Caco-2 (cell line): ENCODE results near the gene MYBPC3. TPM values are rescaled to one million over a fixed set of nuclear protein-coding genes. Genes with fewer than 3 reads are reported as not detected.

ENCODE experiments used
- BruUV-seq: library from RNA; stranded (reverse); fragments of 400-500 nt; replicated peaks from 2 replicates; lab custom pipeline; 2021; lab: Mats Ljungman, UMichigan
- CTCF ChIA-PET: fragments of 300-600 bp; sonication (Branson Sonifier 250); formaldehyde crosslinking; loops from one replicate; lab custom pipeline; 2022; ENCODE audit warnings: antibody characterized with exemption; lab: Charles Lee
- POLR2A ChIA-PET: fragments of 300-600 bp; sonication (Branson Sonifier 250); formaldehyde crosslinking; loops from one replicate; lab custom pipeline; 2022; ENCODE audit warnings: antibody characterized with exemption; lab: Charles Lee
- DNase-seq, 2 experiments: peaks; one replicate each; pipeline versions ENCODE4 v3.0.0 to v3.0.0-alpha.2; 2020 to 2022
- H3K27me3 ChIP-seq: replicated peaks from 2 replicates; pipeline ENCODE4 v1.6.0; 2011; ENCODE audit warnings: low read length; ENCODE audit not compliant: control insufficient read depth, insufficient read depth
- H3K36me3 ChIP-seq: 2 replicates; pipeline ENCODE4 v1.5.1; 2011; ENCODE audit warnings: low read length; ENCODE audit not compliant: control insufficient read depth, insufficient read depth
- H3K4me1 ChIP-seq: fragments of 250-450 bp; sonication (Bioruptor Pico); 2 replicates; pipeline ENCODE4 v1.5.1; 2020; ENCODE audit warnings: mild to moderate bottlenecking
- H3K4me3 ChIP-seq: 2 replicates; pipeline ENCODE4 v1.5.1; 2011; ENCODE audit warnings: low read depth, mild to moderate bottlenecking, control low read depth, low read length
- H3K9me3 ChIP-seq: fragments of 250-450 bp; sonication (Bioruptor Pico); 2 replicates; pipeline ENCODE4 v1.5.1; 2020; ENCODE audit warnings: mild to moderate bottlenecking, moderate library complexity
- H3K27ac Mint-ChIP-seq: one replicate; pipeline ENCODE4 v1.8.0; 2022; ENCODE audit warnings: mixed read lengths; ENCODE audit not compliant: unreplicated experiment
- H3K27me3 Mint-ChIP-seq: one replicate; pipeline ENCODE4 v1.8.0; 2022; ENCODE audit warnings: mixed read lengths; ENCODE audit not compliant: insufficient read depth, unreplicated experiment
- H3K36me3 Mint-ChIP-seq: one replicate; pipeline ENCODE4 v1.8.0; 2022; ENCODE audit warnings: mild to moderate bottlenecking, mixed read lengths; ENCODE audit not compliant: insufficient read depth, unreplicated experiment
- H3K4me1 Mint-ChIP-seq: one replicate; pipeline ENCODE4 v1.8.0; 2022; ENCODE audit warnings: low read depth, mixed read lengths; ENCODE audit not compliant: unreplicated experiment
- H3K4me3 Mint-ChIP-seq: one replicate; pipeline ENCODE4 v1.8.0; 2022; ENCODE audit warnings: mild to moderate bottlenecking, moderate library complexity, mixed read lengths; ENCODE audit not compliant: unreplicated experiment
- H3K9me3 Mint-ChIP-seq: one replicate; pipeline ENCODE4 v1.8.0; 2022; ENCODE audit warnings: mixed read lengths; ENCODE audit not compliant: unreplicated experiment
- intact Hi-C: fragments of 100-400 bp; cut with micrococcal nuclease; formaldehyde crosslinking; loops from one replicate; pipeline ENCODE4 v1.10.0; 2022; ENCODE audit not compliant: unreplicated experiment
- total RNA-seq: library from RNA; stranded (reverse); gene quantifications from 2 replicates; pipeline ENCODE4 v1.2.3, GENCODE V29; 2022
- TF ChIP-seq, protein P1 (sequence below), 2 experiments: fragments of 200-600 bp in 1 of 2; IDR thresholded peaks; 1 replicate in 1 of 2; 2 replicates in 1 of 2; pipeline versions ENCODE4 v1.5.1 to v1.8.0; 2011 to 2022; ENCODE audit warnings: antibody characterized with exemption in 1 of 2, control low read depth in 1 of 2, inconsistent platforms in 1 of 2, low read depth in 1 of 2, low read length in 1 of 2, mild to moderate bottlenecking in 1 of 2, moderate library complexity in 1 of 2; ENCODE audit not compliant: insufficient read depth in 1 of 2, severe bottlenecking in 1 of 2, unreplicated experiment in 1 of 2

MYBPC3 gene
- total RNA-seq, 1 experiment from 2014 or later: not detected

DNA sequence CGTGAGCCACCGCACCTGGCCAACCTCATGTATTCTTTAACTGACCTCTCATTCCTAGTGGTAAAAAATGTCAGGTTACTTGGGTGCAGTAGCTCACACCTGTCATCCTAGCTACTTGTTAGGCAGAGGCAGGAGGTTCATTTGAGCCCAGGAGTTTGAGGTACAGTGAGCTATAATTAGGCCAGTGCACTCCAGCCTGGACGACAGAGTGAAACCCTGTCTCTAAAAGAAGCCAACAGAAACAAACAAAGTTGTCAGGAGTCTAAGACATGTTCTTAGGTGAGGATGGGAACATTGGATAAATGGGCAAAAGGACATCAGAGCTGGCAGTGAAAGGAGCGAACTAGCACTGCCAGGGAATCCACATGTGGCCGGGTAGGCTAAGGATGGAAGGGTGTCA is 64.4 kb downstream of the MYBPC3 start:
- DNase-seq: no peak
- peaks cover 10% of the 10 kb centered on the region for H3K36me3 ChIP-seq
- no TSS peak for BruUV-seq
- intact Hi-C loops: no loop called here
- no peaks in the 10 kb centered on the region for H3K9me3 ChIP-seq
- H3K4me3 ChIP-seq: no peak overlapping the region
- H3K4me3 Mint-ChIP-seq: no peak overlapping the region
- ChIA-PET POLR2A (no interaction called here), CTCF (no interaction called here)
- no peaks in the 10 kb centered on the region for H3K4me1 ChIP-seq
- H3K27ac Mint-ChIP-seq: no peak overlapping the region
- H3K9me3 Mint-ChIP-seq: no peaks in the 10 kb centered on the region
- TF ChIP-seq, protein P1, sequence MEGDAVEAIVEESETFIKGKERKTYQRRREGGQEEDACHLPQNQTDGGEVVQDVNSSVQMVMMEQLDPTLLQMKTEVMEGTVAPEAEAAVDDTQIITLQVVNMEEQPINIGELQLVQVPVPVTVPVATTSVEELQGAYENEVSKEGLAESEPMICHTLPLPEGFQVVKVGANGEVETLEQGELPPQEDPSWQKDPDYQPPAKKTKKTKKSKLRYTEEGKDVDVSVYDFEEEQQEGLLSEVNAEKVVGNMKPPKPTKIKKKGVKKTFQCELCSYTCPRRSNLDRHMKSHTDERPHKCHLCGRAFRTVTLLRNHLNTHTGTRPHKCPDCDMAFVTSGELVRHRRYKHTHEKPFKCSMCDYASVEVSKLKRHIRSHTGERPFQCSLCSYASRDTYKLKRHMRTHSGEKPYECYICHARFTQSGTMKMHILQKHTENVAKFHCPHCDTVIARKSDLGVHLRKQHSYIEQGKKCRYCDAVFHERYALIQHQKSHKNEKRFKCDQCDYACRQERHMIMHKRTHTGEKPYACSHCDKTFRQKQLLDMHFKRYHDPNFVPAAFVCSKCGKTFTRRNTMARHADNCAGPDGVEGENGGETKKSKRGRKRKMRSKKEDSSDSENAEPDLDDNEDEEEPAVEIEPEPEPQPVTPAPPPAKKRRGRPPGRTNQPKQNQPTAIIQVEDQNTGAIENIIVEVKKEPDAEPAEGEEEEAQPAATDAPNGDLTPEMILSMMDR (IDR thresholded peaks at IDR 0.05; ENCODE audit: insufficient read depth in 1 of 2, low read depth in 1 of 2, low read length in 1 of 2, severe bottlenecking in 1 of 2, unreplicated experiment in 1 of 2): no peak
- H3K4me1 Mint-ChIP-seq: no peaks in the 10 kb centered on the region
- no peaks in the 10 kb centered on the region for H3K27me3 Mint-ChIP-seq
- H3K36me3 Mint-ChIP-seq: peaks cover 72% of the 10 kb centered on the region
- no peaks in the 10 kb centered on the region for H3K27me3 ChIP-seq

DNA sequence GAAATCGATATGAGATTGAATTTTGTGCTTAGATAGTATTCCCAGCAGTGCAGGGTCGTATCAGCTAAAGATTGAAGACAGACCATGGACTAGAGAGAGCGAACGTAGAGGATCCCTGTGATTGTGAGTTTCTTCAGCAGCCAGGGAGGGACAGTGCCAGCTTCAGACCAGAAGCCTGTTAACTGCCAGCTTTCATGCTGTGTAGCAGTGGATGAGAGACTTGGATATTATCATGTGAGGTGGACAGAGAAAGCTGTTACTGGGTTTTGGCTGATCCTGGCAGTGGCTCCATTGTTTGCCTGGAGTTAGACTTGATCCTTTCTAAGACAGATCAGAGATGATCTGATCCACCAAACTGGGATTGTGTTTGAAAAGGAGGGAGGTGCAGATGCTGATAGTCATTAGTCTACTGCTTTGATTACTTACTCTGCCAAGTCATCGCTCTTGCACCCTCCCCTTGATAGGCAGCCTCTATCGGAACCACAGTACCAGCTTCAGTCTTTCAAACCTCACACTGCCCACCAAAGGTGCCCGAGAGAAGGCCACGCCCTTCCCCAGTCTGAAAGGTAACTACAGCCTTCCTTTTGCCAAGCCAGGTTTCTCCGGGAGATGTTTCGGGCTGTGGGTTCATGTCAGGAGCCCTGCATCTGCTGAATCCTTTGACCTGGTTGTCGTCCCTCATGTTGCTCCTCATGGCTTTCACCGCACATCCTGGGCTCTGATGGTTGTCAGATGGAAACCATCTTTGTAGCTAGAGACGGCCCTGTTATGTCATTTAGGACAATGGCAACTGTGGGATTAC is 66.3 kb downstream of the MYBPC3 start:
- no peaks in the 10 kb centered on the region for H3K27me3 Mint-ChIP-seq
- no peaks in the 10 kb centered on the region for H3K9me3 Mint-ChIP-seq
- H3K4me1 Mint-ChIP-seq: peaks cover 5% of the 10 kb centered on the region
- H3K27ac Mint-ChIP-seq: no peak overlapping the region
- BruUV-seq: no TSS peak
- no peaks in the 10 kb centered on the region for H3K4me1 ChIP-seq
- TF ChIP-seq, protein P1 (IDR thresholded peaks at IDR 0.05; ENCODE audit: insufficient read depth in 1 of 2, low read depth in 1 of 2, low read length in 1 of 2, severe bottlenecking in 1 of 2, unreplicated experiment in 1 of 2): no peak
- no peaks in the 10 kb centered on the region for H3K27me3 ChIP-seq
- peaks cover 9% of the 10 kb centered on the region for H3K36me3 ChIP-seq
- H3K9me3 ChIP-seq: no peaks in the 10 kb centered on the region
- no peak for DNase-seq
- peaks cover 70% of the 10 kb centered on the region for H3K36me3 Mint-ChIP-seq
- CTCF ChIA-PET: no interaction called here
- POLR2A ChIA-PET: no interaction called here
- H3K4me3 ChIP-seq: no peak overlapping the region
- intact Hi-C loops: no loop called here
- no peak overlapping the region for H3K4me3 Mint-ChIP-seq

DNA sequence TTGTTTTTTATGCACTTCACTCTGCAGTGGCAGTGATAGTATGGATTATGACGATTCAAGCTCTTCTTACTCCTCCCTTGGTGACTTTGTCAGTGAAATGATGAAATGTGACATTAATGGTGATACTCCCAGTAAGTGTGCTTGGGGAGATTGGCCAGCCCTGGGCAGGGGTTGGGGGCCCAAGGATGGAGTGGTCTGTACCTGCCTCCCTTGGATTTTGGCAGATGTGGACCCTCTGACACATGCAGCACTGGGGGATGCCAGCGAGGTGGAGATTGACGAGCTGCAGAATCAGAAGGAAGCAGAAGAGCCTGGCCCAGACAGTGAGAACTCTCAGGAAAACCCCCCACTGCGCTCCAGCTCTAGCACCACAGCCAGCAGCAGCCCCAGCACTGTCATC is 68.4 kb downstream of the MYBPC3 start:
- no peaks in the 10 kb centered on the region for H3K27me3 Mint-ChIP-seq
- TF ChIP-seq, protein P1 (IDR thresholded peaks at IDR 0.05; ENCODE audit: insufficient read depth in 1 of 2, low read depth in 1 of 2, low read length in 1 of 2, severe bottlenecking in 1 of 2, unreplicated experiment in 1 of 2): no peak
- H3K36me3 Mint-ChIP-seq: peaks cover 67% of the 10 kb centered on the region
- Histone ChIP-seq H3K4me3 (no peak overlapping the region), H3K9me3 (no peaks in the 10 kb centered on the region), H3K36me3 (peaks cover 12% of the 10 kb centered on the region), H3K27me3 (no peaks in the 10 kb centered on the region), H3K4me1 (no peaks in the 10 kb centered on the region)
- no peak overlapping the region for H3K27ac Mint-ChIP-seq
- peaks cover 5% of the 10 kb centered on the region for H3K4me1 Mint-ChIP-seq
- POLR2A ChIA-PET: no interaction called here
- no peak for DNase-seq
- intact Hi-C loops: no loop called here
- TSS peak; percentile 37 for BruUV-seq
- no peaks in the 10 kb centered on the region for H3K9me3 Mint-ChIP-seq
- CTCF ChIA-PET: interaction anchor here (1.0 kb wide), 1 partner anchor 71 kb away, joined by 3 read pairs; no protein-coding TSS in a partner anchor
- H3K4me3 Mint-ChIP-seq: no peak overlapping the region
